Ramos (cell line): ENCODE measurements around the gene IL20.

Experiments used
- in situ Hi-C: fragments of 300-500 bp; cut with MboI; formaldehyde crosslinking; loops from one replicate; pipeline ENCODE4 v1.14.3; 2022; ENCODE audit warnings: low sequenced_read_pairs; ENCODE audit not compliant: unreplicated experiment

Gene IL20

GRCh38 chr1:206873603-206874188 is 8.3 kb downstream of the IL20 start:
- in situ Hi-C loops, result no loop called here

- in situ Hi-C loops, result no loop called here
Measured at GRCh38 chr1:206875752-206876377, 10.4 kb downstream of the IL20 start.

- in situ Hi-C loops, result no loop called here
Measured at GRCh38 chr1:206878456-206878855, 13.0 kb downstream of the IL20 start.

- in situ Hi-C loops, result no loop called here
Measured at GRCh38 chr1:206880314-206880713, 14.9 kb downstream of the IL20 start.

- in situ Hi-C loops, result no loop called here
Measured at GRCh38 chr1:206882555-206882954, 17.1 kb downstream of the IL20 start.

- in situ Hi-C loops, result no loop called here
Measured at GRCh38 chr1:206883160-206883559, 17.7 kb downstream of the IL20 start.

- in situ Hi-C loops, result no loop called here
Measured at GRCh38 chr1:206883876-206884275, 18.5 kb downstream of the IL20 start.

- in situ Hi-C loops, result no loop called here
Measured at GRCh38 chr1:206885341-206886060, 20.1 kb downstream of the IL20 start.

- in situ Hi-C loops, result no loop called here
Measured at GRCh38 chr1:206886831-206887230, 21.4 kb downstream of the IL20 start.

GRCh38 chr1:206887701-206888100 is 22.3 kb downstream of the IL20 start:
- in situ Hi-C loops, result no loop called here

- in situ Hi-C loops, result no loop called here
Measured at GRCh38 chr1:206890125-206891060, 25.0 kb downstream of the IL20 start.

GRCh38 chr1:206891412-206891811 is 26.0 kb downstream of the IL20 start:
- in situ Hi-C loops, result no loop called here

GRCh38 chr1:206892351-206892984 is 27.0 kb downstream of the IL20 start:
- in situ Hi-C loops, result no loop called here

GRCh38 chr1:206893380-206893779 is 28.0 kb downstream of the IL20 start:
- in situ Hi-C loops, result no loop called here

GRCh38 chr1:206895325-206895724 is 29.9 kb downstream of the IL20 start:
- in situ Hi-C loops, result no loop called here

- in situ Hi-C loops, result no loop called here
Measured at GRCh38 chr1:206895837-206896242, 30.4 kb downstream of the IL20 start.

GRCh38 chr1:206896261-206896660 is 30.8 kb downstream of the IL20 start:
- in situ Hi-C loops, result no loop called here

- in situ Hi-C loops, result no loop called here
Measured at GRCh38 chr1:206897175-206897574, 31.8 kb downstream of the IL20 start, which contains the start of gene IL24. Gene IL24 (plus strand): TSS chr1:206897443. CDS start chr1:206897833, 390 bp downstream.

- in situ Hi-C loops, result no loop called here
Measured at GRCh38 chr1:206898089-206898914, 32.9 kb downstream of the IL20 start.
